HG03025 (cell line): ENCODE measurements around the gene AGMAT.

Experiments used
- ATAC-seq: cut with Tn5 transposase; IDR thresholded peaks from one replicate; pipeline ENCODE4 v1.9.1; 2021; ENCODE audit warnings: mild to moderate bottlenecking, moderate library complexity; ENCODE audit not compliant: unreplicated experiment, low FRiP score

AGMAT gene

GRCh38 chr1:15525050-15526020, 59.5 kb downstream of the AGMAT start:
- ATAC-seq, result peak; percentile 37

DNA sequence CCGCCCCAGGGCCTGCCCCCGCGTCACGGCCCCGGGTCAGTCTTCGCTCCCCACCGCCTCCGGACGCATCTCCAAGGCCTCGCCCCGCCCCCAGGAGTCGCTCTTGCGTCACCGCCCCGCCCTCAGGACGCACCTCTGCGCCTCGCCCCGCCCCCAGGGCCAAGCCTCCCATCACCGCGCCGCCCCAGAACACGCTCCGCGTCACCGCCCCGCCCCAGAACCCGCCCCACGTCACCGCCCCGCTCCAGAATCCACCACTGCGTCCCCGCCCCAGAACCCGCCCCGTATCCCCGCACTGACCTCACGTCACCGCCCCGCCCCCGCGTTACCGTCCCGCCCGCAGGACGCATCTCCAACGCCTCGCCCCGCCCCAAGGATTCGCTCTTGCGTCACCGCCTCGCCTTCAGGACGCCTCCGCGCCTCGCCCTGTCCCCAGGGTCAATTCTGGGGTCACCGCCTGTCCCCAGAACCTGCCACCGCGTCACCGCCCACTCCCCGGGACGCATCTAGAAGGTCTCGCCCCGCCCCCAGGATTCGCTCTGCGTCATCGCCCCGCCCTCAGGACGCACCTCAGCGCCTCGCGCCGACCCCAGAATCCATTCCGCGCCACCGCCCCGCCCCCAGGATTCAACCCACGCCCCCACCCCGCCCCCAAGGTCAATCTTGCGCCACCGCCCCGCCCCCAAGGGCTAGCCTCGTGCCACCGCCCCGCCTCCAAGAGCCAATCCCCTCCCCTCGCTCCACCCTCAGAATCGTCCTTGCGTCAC, 60.4 kb downstream of the AGMAT start:
- ATAC-seq, result peak; percentile 36

DNA sequence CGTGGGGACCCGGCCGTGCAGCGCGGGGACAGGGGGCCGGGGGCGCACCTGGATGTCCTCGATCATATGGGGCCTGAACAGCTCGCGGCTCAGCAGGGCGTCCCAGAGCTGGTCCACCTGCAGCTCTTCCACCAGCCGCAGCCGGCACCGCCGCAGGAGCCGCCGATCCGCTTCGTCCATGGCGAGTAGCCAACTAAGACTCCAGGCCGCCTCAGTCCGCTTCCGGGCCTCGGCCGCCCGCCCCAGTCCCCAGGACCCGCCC, 60.9 kb downstream of the AGMAT start, which contains the start of gene CASP9:
TSS of gene CASP9 (minus strand) at position 195 of the 262 bp plus-strand sequence. CDS start at position 180, 15 bp downstream.
- peak; percentile 1 for ATAC-seq

GRCh38 chr1:15523104-15524020, 61.5 kb downstream of the AGMAT start:
- no peak for ATAC-seq

DNA sequence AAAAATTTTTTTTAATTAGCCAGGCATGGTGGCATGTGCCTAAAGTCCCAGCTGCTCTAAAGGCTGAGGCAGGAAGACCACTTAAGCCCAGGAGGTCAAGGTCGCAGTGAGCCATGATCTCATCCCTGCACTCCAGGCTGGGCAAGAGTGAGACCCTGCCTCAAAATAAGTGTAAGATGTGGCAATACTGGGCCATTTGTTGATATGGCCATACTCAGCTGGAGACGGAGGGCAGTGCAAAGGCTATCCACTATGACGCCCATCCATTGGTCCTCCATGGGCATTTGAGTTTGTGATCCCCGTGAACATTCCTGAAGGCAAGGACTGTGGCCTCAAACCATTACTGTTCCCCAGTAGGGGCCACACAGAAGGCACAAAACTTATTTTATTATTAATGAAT, 62.3 kb downstream of the AGMAT start:
- ATAC-seq, result no peak
